ENCODE data around the gene TRAPPC4. TPM values are rescaled to one million over a fixed set of nuclear protein-coding genes. Genes with fewer than 3 reads are reported as not detected.
"Not testable (repeated sequence)": the region's sequence is repeated elsewhere in the genome, so short reads cannot be mapped to it uniquely, and the experiment has no call there.

The TRAPPC4 gene
- total RNA-seq, 1 donor from 2014 or later = 60.4 TPM

DNA sequence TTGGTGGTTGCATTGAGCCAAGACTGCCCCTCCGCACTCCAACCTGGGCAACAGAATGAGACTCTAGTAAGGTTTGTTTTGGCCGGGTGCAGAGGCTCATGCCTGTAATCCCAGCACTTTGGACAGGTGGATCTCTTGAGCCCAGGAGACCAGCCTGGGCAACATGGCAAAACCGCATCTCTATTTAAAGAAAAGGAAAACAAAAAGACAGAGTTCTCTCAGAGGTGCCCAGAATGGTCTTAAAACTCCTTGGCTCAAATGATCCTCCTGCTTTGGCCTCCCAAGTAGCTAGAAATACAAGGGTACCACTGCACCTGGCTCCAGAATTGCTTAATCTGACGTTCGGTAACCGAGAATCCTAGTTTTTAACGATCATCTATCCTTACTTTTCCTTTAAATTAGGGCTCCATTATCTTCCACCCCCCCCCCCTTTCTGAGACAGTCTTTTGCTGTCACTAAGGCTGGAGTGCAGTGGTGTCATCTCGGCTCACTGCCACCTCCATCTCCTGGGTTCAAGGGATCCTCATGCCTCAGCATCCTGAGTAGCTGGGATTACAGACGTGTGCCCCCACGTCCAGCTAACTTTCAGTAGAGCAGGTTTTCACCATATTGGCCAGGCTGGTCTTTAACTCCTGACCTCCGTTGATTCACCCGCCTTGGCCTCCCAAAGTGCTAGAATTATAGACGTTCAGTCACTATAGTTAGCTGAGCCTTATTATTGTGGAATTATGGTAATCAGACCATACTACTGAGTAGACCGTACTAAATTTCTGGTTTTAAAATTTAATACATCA lies 2.2 kb upstream of the TRAPPC4 start:
- DNase-seq (ENCODE audit: low spot score) = no peak
- Mint-ChIP-seq H3K27me3 (ENCODE audit: unreplicated experiment) (peaks cover 4% of the 10 kb centered on the region), H3K4me1 (ENCODE audit: unreplicated experiment) (peaks cover 14% of the 10 kb centered on the region), H3K27ac (ENCODE audit: unreplicated experiment) (no peak overlapping the region), H3K9me3 (ENCODE audit: unreplicated experiment) (no peaks in the 10 kb centered on the region), H3K36me3 (ENCODE audit: low read depth, unreplicated experiment) (peaks cover 33% of the 10 kb centered on the region), H3K4me3 (ENCODE audit: unreplicated experiment) (no peak overlapping the region)
- TF ChIP-seq, protein P1, sequence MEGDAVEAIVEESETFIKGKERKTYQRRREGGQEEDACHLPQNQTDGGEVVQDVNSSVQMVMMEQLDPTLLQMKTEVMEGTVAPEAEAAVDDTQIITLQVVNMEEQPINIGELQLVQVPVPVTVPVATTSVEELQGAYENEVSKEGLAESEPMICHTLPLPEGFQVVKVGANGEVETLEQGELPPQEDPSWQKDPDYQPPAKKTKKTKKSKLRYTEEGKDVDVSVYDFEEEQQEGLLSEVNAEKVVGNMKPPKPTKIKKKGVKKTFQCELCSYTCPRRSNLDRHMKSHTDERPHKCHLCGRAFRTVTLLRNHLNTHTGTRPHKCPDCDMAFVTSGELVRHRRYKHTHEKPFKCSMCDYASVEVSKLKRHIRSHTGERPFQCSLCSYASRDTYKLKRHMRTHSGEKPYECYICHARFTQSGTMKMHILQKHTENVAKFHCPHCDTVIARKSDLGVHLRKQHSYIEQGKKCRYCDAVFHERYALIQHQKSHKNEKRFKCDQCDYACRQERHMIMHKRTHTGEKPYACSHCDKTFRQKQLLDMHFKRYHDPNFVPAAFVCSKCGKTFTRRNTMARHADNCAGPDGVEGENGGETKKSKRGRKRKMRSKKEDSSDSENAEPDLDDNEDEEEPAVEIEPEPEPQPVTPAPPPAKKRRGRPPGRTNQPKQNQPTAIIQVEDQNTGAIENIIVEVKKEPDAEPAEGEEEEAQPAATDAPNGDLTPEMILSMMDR (IDR thresholded peaks at IDR 0.05; ENCODE audit: unreplicated experiment) = no peak

GRCh38 chr11:119017377-119017776 lies 1.2 kb upstream of the TRAPPC4 start:
- not testable (repeated sequence) for DNase-seq (ENCODE audit: low spot score); H3K9me3 Mint-ChIP-seq (ENCODE audit: unreplicated experiment); H3K27me3 Mint-ChIP-seq (ENCODE audit: unreplicated experiment)
- H3K36me3 Mint-ChIP-seq (ENCODE audit: low read depth, unreplicated experiment) = peaks cover 30% of the 10 kb centered on the region
- H3K4me1 Mint-ChIP-seq (ENCODE audit: unreplicated experiment) = peaks cover 14% of the 10 kb centered on the region
- peak overlapping the region; percentile 100 for H3K4me3 Mint-ChIP-seq (ENCODE audit: unreplicated experiment)
- H3K27ac Mint-ChIP-seq (ENCODE audit: unreplicated experiment) = peak overlapping the region; percentile 86

DNA sequence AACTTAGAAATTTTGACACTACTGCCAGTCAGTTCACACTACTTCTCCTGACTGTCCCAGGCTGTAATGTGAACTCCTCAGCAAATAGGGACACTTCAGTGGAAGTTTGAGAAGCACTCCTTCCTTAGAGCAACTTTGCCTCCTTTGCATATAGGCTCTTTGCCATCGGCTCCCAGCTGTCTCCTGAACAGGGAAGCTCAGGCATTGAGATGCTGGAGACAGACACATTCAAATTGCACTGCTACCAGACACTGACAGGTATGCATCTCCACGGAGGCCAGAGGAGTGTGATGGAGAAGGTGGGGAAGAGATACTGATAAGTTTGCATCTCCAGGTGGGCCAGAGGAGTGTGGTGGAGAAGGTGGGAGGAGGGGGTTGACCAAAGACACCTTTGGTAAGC lies 1.4 kb downstream of the TRAPPC4 start:
- no peak for DNase-seq (ENCODE audit: low spot score)
- no peaks in the 10 kb centered on the region for H3K9me3 Mint-ChIP-seq (ENCODE audit: unreplicated experiment)
- peaks cover 4% of the 10 kb centered on the region for H3K27me3 Mint-ChIP-seq (ENCODE audit: unreplicated experiment)
- TF ChIP-seq, protein P1 (IDR thresholded peaks at IDR 0.05; ENCODE audit: unreplicated experiment) = no peak
- H3K4me3 Mint-ChIP-seq (ENCODE audit: unreplicated experiment) = peak overlapping the region; percentile 100
- peaks cover 31% of the 10 kb centered on the region for H3K4me1 Mint-ChIP-seq (ENCODE audit: unreplicated experiment)
- no peak overlapping the region for H3K27ac Mint-ChIP-seq (ENCODE audit: unreplicated experiment)
- peaks cover 32% of the 10 kb centered on the region for H3K36me3 Mint-ChIP-seq (ENCODE audit: low read depth, unreplicated experiment)

GRCh38 chr11:119021631-119022030 lies 3.1 kb downstream of the TRAPPC4 start:
- peaks cover 34% of the 10 kb centered on the region for H3K36me3 Mint-ChIP-seq (ENCODE audit: low read depth, unreplicated experiment)
- H3K9me3 Mint-ChIP-seq (ENCODE audit: unreplicated experiment) = no peaks in the 10 kb centered on the region
- H3K27ac Mint-ChIP-seq (ENCODE audit: unreplicated experiment) = no peak overlapping the region

DNA sequence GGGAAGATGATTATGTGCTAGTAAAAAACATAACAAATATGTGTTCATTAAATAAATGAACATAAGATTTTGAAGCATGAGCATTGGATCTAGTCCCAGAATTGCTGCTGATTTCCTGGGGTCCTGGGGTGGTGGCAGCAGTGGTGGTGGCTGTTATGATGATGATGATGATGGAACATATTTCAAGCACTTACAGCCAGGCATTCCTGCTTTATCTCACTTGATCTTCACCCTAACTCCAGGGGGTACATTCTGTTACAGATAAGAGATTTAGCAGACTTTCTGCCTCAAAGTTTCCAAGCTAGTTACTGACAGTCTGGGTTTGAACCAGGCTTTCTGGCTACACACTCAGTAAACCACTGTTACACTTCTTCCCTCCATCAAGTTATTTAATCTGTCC lies 5.2 kb downstream of the TRAPPC4 start:
- no peak overlapping the region for H3K27ac Mint-ChIP-seq (ENCODE audit: unreplicated experiment)

More at GRCh38 chr11:119021631-119022030, 3.1 kb downstream of the TRAPPC4 start:
- H3K27me3 Mint-ChIP-seq (ENCODE audit: unreplicated experiment) = peaks cover 4% of the 10 kb centered on the region
- peaks cover 37% of the 10 kb centered on the region for H3K4me1 Mint-ChIP-seq (ENCODE audit: unreplicated experiment)
- no peak overlapping the region for H3K4me3 Mint-ChIP-seq (ENCODE audit: unreplicated experiment)
- TF ChIP-seq, protein P1 (IDR thresholded peaks at IDR 0.05; ENCODE audit: unreplicated experiment) = no peak
- DNase-seq (ENCODE audit: low spot score) = no peak

More for the DNA sequence above, 5.2 kb downstream of the TRAPPC4 start:
- Mint-ChIP-seq H3K9me3 (ENCODE audit: unreplicated experiment) (no peaks in the 10 kb centered on the region), H3K4me3 (ENCODE audit: unreplicated experiment) (peak overlapping the region; percentile 6), H3K4me1 (ENCODE audit: unreplicated experiment) (peaks cover 28% of the 10 kb centered on the region), H3K36me3 (ENCODE audit: low read depth, unreplicated experiment) (peaks cover 29% of the 10 kb centered on the region), H3K27me3 (ENCODE audit: unreplicated experiment) (peaks cover 1% of the 10 kb centered on the region)
- TF ChIP-seq, protein P1 (IDR thresholded peaks at IDR 0.05; ENCODE audit: unreplicated experiment) = no peak
- no peak for DNase-seq (ENCODE audit: low spot score)
